GM23248 (cell line): ENCODE data around the gene COPS8. TPM values are rescaled to one million over a fixed set of nuclear protein-coding genes. Genes with fewer than 3 reads are reported as not detected.

ENCODE experiments used
- DNase-seq: peaks from one replicate; pipeline ENCODE4 v3.0.0-alpha.2; 2015
- H2AFZ ChIP-seq: fragments of 200-600 bp; sonication (generic); 2 replicates; pipeline ENCODE4 v1.6.1; 2016; ENCODE audit warnings: antibody characterized with exemption
- H3F3A ChIP-seq: fragments of 200-600 bp; sonication (generic); 2 replicates; pipeline ENCODE4 v1.6.1; 2016; ENCODE audit warnings: mild to moderate bottlenecking, antibody characterized with exemption, mixed run types; ENCODE audit not compliant: insufficient read depth
- H3K27ac ChIP-seq: fragments of 200-600 bp; sonication (generic); 2 replicates; pipeline ENCODE4 v1.5.1; 2016; ENCODE audit warnings: mild to moderate bottlenecking
- H3K27me3 ChIP-seq: fragments of 200-600 bp; sonication (generic); replicated peaks from 2 replicates; pipeline ENCODE4 v1.6.1; 2016; ENCODE audit warnings: mild to moderate bottlenecking; ENCODE audit not compliant: insufficient read depth
- H3K36me3 ChIP-seq: fragments of 200-600 bp; sonication (generic); 2 replicates; pipeline ENCODE4 v1.6.1; 2016; ENCODE audit warnings: low read depth, mild to moderate bottlenecking
- H3K4me1 ChIP-seq: fragments of 200-600 bp; sonication (generic); 2 replicates; pipeline ENCODE4 v1.6.1; 2016; ENCODE audit warnings: mild to moderate bottlenecking; ENCODE audit not compliant: insufficient read depth
- H3K4me2 ChIP-seq: fragments of 200-600 bp; sonication (generic); one replicate; pipeline ENCODE4 v1.6.1; 2016; ENCODE audit warnings: mild to moderate bottlenecking; ENCODE audit not compliant: unreplicated experiment
- H3K4me3 ChIP-seq: fragments of 200-600 bp; sonication (generic); 2 replicates; pipeline ENCODE4 v1.5.1; 2016; ENCODE audit warnings: mild to moderate bottlenecking
- H3K79me2 ChIP-seq: fragments of 200-600 bp; sonication (generic); 2 replicates; pipeline ENCODE4 v1.6.1; 2016; ENCODE audit warnings: mild to moderate bottlenecking; ENCODE audit not compliant: insufficient read depth
- H3K9ac ChIP-seq: fragments of 200-600 bp; sonication (generic); 2 replicates; pipeline ENCODE4 v1.6.1; 2016; ENCODE audit warnings: mild to moderate bottlenecking
- H3K9me2 ChIP-seq: fragments of 200-600 bp; sonication (generic); 2 replicates; pipeline ENCODE4 v1.6.1; 2016; ENCODE audit warnings: mixed run types, mild to moderate bottlenecking, moderate library complexity; ENCODE audit not compliant: insufficient read depth
- H3K9me3 ChIP-seq: fragments of 200-600 bp; sonication (generic); one replicate; pipeline ENCODE4 v1.6.1; 2017; ENCODE audit warnings: low read depth
- H4K20me1 ChIP-seq: fragments of 200-600 bp; sonication (generic); 2 replicates; pipeline ENCODE4 v1.6.0; 2016; ENCODE audit not compliant: insufficient read depth
- EZH2 ChIP-seq: fragments of 200-600 bp; sonication (generic); IDR thresholded peaks from 2 replicates; pipeline ENCODE4 v1.6.1; 2018; ENCODE audit warnings: antibody characterized with exemption, mild to moderate bottlenecking; ENCODE audit not compliant: insufficient read depth, poor library complexity, severe bottlenecking
- EZH2phosphoT487 ChIP-seq: fragments of 200-600 bp; sonication (generic); IDR thresholded peaks from 2 replicates; pipeline ENCODE4 v1.6.1; 2018; ENCODE audit warnings: antibody characterized with exemption, moderate library complexity, mild to moderate bottlenecking, low read depth; ENCODE audit not compliant: insufficient read depth
- WGBS, 2 experiments: methylation state at CpG; one replicate each; pipeline ENCODE4 v1.1.6; 2015 to 2017; ENCODE audit warnings: low lambda C conversion rate in 2 of 2, low coverage in 1 of 2; ENCODE audit errors: missing lambda C conversion rate in 2 of 2; 5-methylcytosine and 5-hydroxymethylcytosine counted together
- in situ Hi-C: fragments of 300-500 bp; cut with MboI; formaldehyde crosslinking; loops from 2 replicates; pipeline ENCODE4 v1.15.0; 2020
- polyA plus RNA-seq: library from polyadenylated mRNA; unstranded; fragments of >200 nt; fragmentation: Nextera tagmentation; extraction: Ambion mirVana; gene quantifications from 2 replicates; pipeline ENCODE4 v1.2.1, GENCODE V29; 2016
- total RNA-seq: library from RNA; depleted of rRNA; stranded (reverse); fragments of >200 nt; shearing (Covaris generic); gene quantifications from 2 replicates; pipeline ENCODE4 v1.2.3, GENCODE V29; 2014

COPS8 gene
- total and polyA plus RNA-seq, 2 experiments from 2014 or later: 148 to 164 TPM

DNA sequence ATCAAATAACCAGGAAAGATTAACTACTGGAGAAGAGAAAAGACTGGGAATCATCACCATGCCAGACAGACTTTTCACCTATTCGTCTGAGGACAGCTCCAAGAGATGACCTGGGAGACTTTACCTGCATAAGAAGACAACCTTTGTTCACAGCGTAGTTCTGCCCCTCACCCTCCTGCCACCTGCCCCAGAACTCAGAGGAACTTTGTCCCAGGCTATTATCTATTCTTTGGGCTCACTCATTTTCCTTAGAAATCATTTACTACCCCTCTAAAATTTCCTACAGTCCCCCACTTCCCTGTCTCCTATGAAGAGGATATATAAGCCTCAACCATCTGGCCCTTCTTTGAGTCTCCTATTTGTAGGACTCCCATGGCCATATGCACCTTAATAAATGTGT is 19.3 kb upstream of the COPS8 start:
- H3K36me3 ChIP-seq: no peaks in the 10 kb centered on the region
- H3K27ac ChIP-seq: no peak overlapping the region
- H3K4me3 ChIP-seq: no peak overlapping the region
- no peak overlapping the region for H3K9ac ChIP-seq
- no peak overlapping the region for H3K4me2 ChIP-seq
- no peaks in the 10 kb centered on the region for H3K4me1 ChIP-seq
- in situ Hi-C loops: loop anchor here (10.0 kb wide), 1 partner anchor 1292 kb away; no protein-coding TSS in a partner anchor
- no peak for DNase-seq
- TF ChIP-seq EZH2 (no peak), EZH2phosphoT487 (no peak)
- no peaks in the 10 kb centered on the region for H3K27me3 ChIP-seq
- WGBS, 2 experiments: 72 to 90% methylated on average over 2 of the region's 2 CpGs
- H4K20me1 ChIP-seq: no peaks in the 10 kb centered on the region
- H3K79me2 ChIP-seq: no peaks in the 10 kb centered on the region
- H3K9me2 ChIP-seq: no peaks in the 10 kb centered on the region
- H3K9me3 ChIP-seq: no peaks in the 10 kb centered on the region
- no peak overlapping the region for H2AFZ ChIP-seq
- H3F3A ChIP-seq: no peaks in the 10 kb centered on the region

DNA sequence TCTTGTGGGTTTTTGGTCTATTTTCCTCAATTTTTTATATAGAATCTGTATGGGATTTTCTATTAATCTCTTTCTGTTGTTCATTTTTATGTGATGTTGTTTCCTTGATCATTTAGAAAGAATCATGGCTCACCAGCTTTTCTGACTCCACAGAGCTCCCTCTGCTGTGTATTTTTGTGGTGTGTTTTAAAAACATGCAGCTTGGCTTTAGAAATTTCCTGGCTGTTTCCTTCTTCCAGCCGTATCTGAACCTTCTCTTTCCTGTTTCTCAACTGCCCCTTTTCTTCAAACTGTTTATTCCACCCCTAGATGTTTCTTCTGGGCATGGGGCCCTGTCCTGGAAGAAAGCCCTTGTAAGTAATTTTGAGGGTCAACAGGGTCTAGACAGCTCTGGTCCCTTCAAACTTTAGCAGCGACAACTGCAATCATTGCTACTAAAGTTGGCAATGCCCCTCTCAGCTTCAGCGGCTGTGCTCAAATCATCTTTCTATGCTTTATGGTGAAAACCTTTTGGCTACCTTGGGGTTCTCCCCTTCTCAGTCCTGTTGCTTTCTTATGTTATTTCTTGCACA is 17.6 kb upstream of the COPS8 start:
- Histone ChIP-seq H3F3A (peaks cover 3% of the 10 kb centered on the region; the same call in 1 of the 2 replicates), H3K9me3 (no peaks in the 10 kb centered on the region), H3K9me2 (no peaks in the 10 kb centered on the region), H3K27ac (no peak overlapping the region), H3K4me2 (no peak overlapping the region), H3K4me1 (peaks cover 7% of the 10 kb centered on the region), H3K36me3 (no peaks in the 10 kb centered on the region), H2AFZ (peak overlapping the region; percentile 56), H3K79me2 (no peaks in the 10 kb centered on the region), H3K9ac (no peak overlapping the region; the same call in 1 of the 2 replicates), H4K20me1 (no peaks in the 10 kb centered on the region), H3K27me3 (no peaks in the 10 kb centered on the region), H3K4me3 (no peak overlapping the region)
- 20 to 32% methylated on average over 3 of the region's 3 CpGs for WGBS, 2 experiments
- in situ Hi-C loops: loop anchor here (10.0 kb wide), 1 partner anchor 1293 kb away; no protein-coding TSS in a partner anchor
- peak; percentile 31 for DNase-seq
- no peak for TF ChIP-seq EZH2phosphoT487
- no peak for TF ChIP-seq EZH2

DNA sequence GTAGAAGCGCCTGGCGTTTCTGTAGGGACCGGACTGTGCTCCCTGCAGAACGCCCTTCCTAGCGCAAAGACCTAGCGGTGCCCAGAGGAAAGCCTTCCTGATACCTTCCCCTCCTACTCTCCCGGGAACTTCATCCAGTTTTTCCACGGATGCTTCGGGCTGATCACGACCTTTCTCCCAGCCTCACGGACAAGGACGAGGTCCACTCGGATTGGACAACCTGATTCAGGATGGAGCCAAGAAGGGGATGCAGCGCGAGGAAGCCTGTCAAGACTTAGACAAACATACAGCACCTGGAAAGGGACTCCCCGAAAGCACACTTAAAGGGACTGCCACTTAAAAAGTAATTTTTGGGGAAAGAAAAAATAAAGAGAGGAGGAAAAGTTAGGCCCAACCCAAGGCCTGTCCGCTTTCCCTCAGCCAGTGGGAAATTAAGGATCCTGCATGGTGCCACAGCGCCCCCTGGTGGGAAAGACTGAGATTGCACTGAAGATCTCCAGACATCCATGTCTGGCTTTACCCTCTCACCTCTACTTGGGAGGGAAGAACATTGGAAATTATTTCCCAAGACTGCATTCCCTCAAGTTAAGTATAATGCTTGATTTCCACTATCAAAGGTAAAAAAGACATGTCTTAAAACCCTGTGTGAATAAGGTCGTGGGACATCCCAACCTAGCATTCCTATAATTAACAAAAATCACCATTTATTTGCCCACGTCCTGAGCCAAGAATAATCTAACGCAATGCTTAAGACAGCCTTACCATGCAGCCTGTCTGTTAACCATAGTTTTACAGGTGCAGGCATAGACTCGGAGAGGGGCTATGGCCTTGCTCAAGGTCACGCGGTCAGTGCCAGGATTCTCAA is 13.4 kb upstream of the COPS8 start:
- in situ Hi-C loops: no loop called here

DNA sequence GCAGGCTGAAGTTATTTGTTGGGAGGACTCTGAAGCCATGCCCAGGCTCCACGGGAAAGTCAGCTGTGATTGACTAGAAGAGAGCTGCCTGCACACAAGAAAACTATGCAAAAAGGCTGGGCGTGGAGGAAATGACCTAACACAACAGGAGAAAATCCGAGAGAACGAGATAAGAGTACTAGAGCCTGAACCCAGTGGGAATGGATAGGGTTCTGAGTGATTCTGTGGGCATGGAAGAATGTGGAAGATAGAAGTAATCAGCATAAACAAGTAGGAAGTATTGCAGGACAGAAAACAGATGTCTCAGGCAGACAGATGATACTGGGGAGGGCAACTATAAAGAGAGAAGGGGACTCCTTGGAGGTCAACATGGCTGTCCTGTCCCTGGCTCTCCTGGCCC is 12.1 kb upstream of the COPS8 start:
- H3K9ac ChIP-seq: peak overlapping the region; percentile 55
- H3K9me2 ChIP-seq: no peaks in the 10 kb centered on the region
- peaks cover 22% of the 10 kb centered on the region for H3K4me1 ChIP-seq
- no peaks in the 10 kb centered on the region for H4K20me1 ChIP-seq
- H3F3A ChIP-seq: peaks cover 21% of the 10 kb centered on the region
- in situ Hi-C loops: no loop called here
- H3K9me3 ChIP-seq: no peaks in the 10 kb centered on the region
- peak overlapping the region; percentile 52 for H3K4me2 ChIP-seq
- 1% methylated on average over 4 of the region's 4 CpGs for WGBS, 2 experiments
- H3K27ac ChIP-seq: peak overlapping the region; percentile 69
- TF ChIP-seq EZH2phosphoT487 (no peak), EZH2 (no peak)
- H3K27me3 ChIP-seq: no peaks in the 10 kb centered on the region
- DNase-seq: peak; percentile 93
- H2AFZ ChIP-seq: peak overlapping the region; percentile 74
- H3K36me3 ChIP-seq: no peaks in the 10 kb centered on the region
- H3K79me2 ChIP-seq: no peaks in the 10 kb centered on the region
- peak overlapping the region; percentile 23 for H3K4me3 ChIP-seq

More for the DNA sequence above, 13.4 kb upstream of the COPS8 start:
- peak; percentile 71 for DNase-seq
- Histone ChIP-seq H2AFZ (peak overlapping the region; percentile 47; the same call in 1 of the 2 replicates), H3K4me3 (no peak overlapping the region), H3F3A (peaks cover 21% of the 10 kb centered on the region), H3K4me1 (peaks cover 22% of the 10 kb centered on the region), H3K79me2 (no peaks in the 10 kb centered on the region), H3K9me2 (no peaks in the 10 kb centered on the region), H3K27me3 (no peaks in the 10 kb centered on the region), H3K27ac (no peak overlapping the region), H3K9me3 (no peaks in the 10 kb centered on the region), H3K4me2 (no peak overlapping the region), H3K9ac (peak overlapping the region; percentile 60), H4K20me1 (no peaks in the 10 kb centered on the region), H3K36me3 (no peaks in the 10 kb centered on the region)
- WGBS, 2 experiments: 68 to 69% methylated on average over 24 of the region's 24 CpGs
- TF ChIP-seq EZH2: no peak
- TF ChIP-seq EZH2phosphoT487: no peak
